ENCODE measurements around the gene SPOCD1.
A peak's percentile ranks its signal among the peaks of the same experiment; 100 is the strongest.

SPOCD1 gene

DNA sequence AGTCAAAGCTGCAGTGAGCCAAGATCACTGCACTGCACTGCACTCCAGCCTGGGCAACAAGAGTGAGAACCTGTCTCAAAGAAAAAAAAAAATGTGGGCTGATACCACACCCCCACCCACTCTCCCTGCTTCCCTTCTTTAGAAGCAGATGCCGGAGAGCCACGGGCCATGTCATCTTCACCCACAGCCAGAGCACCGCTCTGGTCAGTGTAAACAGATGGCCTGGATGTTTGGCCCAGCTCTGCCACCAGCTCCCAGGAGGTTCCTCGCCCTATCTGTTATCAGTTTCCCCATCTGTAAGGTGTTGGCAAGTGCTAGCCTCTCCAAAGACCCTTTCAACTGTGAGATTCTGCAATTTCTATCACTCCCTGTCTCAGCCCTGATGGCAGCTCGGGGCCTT is 39.8 kb downstream of the SPOCD1 start:
- DNase-seq (ENCODE audit: extremely low spot score, insufficient read length, low read depth) (no peak), FAIRE-seq (no peak)

GRCh38 chr1:31775210-31775999 is 40.4 kb downstream of the SPOCD1 start:
- FAIRE-seq (no peak), DNase-seq (ENCODE audit: extremely low spot score, insufficient read length, low read depth) (no peak)

DNA sequence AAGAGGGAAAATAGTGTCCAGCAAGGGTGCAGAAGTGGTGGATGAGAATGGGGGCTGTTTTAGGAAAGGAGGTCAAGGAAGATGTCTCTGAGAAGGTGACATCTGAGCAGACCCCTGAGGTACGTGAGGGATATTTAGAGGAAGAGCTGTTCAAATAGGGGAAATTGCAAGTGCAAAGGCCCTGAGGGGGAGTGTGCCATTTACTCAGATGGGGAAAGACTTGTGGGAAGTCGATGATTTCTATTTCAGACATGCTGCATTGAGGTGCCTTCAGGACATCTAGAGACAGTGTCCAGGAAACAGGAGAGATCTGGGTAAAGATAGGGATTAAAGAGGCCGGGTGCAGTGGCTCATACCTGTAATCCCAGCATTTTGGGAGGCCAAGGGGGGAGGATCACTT is 41.3 kb downstream of the SPOCD1 start:
- no peak for FAIRE-seq

DNA sequence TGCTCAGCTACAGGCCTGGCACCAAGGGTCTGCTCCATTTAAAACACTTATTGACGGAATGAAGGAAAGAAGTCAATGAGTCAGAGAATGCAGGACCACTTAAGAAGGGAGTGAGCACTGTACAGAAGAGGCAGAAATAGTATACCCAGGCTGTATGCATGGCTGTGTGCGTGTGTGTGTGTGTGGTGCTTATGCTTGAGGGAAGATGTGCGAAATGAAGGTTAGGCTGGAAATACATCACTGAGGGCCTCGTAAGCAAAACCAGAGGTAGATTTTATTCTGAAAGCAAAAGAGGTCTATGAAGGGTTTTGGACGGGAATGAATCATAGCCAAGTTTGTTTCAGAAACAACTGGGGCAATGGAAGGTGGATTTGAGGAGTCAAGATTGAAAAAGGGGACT is 42.0 kb downstream of the SPOCD1 start:
- DNase-seq (ENCODE audit: extremely low spot score, insufficient read length, low read depth) (no peak), FAIRE-seq (no peak)

More for the DNA sequence above, 41.3 kb downstream of the SPOCD1 start:
- DNase-seq (ENCODE audit: extremely low spot score, insufficient read length, low read depth) = no peak

- FAIRE-seq = no peak
- no peak for DNase-seq (ENCODE audit: extremely low spot score, insufficient read length, low read depth)
Measured at GRCh38 chr1:31772669-31773248, 43.1 kb downstream of the SPOCD1 start.

GRCh38 chr1:31771891-31772668 is 43.7 kb downstream of the SPOCD1 start:
- no peak for FAIRE-seq
- no peak for DNase-seq (ENCODE audit: extremely low spot score, insufficient read length, low read depth)

GRCh38 chr1:31769720-31770390 is 46.0 kb downstream of the SPOCD1 start:
- no peak for FAIRE-seq
- DNase-seq (ENCODE audit: extremely low spot score, insufficient read length, low read depth) = no peak

GRCh38 chr1:31768939-31769704 is 46.7 kb downstream of the SPOCD1 start:
- peak; percentile 18 for FAIRE-seq
- no peak for DNase-seq (ENCODE audit: extremely low spot score, insufficient read length, low read depth)

DNA sequence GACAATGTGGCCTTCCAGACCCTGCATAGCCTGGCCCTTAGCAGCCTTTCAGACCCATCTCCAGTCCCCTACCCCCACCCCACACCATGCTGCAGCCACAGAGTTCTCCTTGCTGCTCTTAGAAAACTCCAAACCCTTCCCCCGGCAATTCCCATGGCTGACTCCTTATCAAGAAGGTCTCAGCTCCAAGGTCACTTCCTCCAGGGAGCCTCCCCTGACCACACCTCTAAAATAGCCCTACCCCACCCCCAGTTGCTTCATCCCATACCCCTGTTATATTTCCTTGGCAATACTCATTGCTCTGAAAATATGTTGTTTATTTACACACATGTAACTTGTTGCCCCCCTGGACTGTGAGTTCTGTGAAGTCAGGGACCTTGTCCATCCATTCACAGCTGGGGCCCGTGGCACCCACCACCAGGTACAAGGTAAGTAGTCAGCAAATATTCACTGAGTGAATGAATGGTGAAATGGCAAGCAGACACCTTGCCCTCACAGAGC is 47.4 kb downstream of the SPOCD1 start:
- no peak for FAIRE-seq
- DNase-seq (ENCODE audit: extremely low spot score, insufficient read length, low read depth) = no peak

- FAIRE-seq (no peak), DNase-seq (ENCODE audit: extremely low spot score, insufficient read length, low read depth) (no peak)
Measured at GRCh38 chr1:31767225-31767624, 48.6 kb downstream of the SPOCD1 start.

DNA sequence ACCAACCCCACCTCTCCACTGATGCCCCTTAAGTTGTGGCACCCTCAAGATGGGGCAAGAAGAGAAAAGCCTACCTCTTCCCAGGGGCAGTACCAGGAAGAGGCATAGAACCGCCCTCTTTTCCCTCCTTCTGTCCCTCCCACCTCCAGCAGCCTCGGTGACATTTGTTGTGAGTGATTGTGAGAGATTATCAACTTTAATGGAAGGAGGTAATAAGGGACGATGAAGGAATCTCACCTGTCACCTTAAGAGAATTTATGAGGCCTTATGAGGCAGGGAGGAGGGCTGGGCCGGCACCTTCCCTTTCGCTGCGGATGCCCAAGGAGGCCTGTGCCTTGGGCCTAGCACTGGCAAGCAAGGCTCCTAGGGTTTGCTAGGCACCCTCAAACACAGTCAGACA is 50.3 kb downstream of the SPOCD1 start:
- no peak for FAIRE-seq
- no peak for DNase-seq (ENCODE audit: extremely low spot score, insufficient read length, low read depth)

GRCh38 chr1:31765041-31765467 is 50.8 kb downstream of the SPOCD1 start:
- FAIRE-seq (no peak), DNase-seq (ENCODE audit: extremely low spot score, insufficient read length, low read depth) (no peak)

DNA sequence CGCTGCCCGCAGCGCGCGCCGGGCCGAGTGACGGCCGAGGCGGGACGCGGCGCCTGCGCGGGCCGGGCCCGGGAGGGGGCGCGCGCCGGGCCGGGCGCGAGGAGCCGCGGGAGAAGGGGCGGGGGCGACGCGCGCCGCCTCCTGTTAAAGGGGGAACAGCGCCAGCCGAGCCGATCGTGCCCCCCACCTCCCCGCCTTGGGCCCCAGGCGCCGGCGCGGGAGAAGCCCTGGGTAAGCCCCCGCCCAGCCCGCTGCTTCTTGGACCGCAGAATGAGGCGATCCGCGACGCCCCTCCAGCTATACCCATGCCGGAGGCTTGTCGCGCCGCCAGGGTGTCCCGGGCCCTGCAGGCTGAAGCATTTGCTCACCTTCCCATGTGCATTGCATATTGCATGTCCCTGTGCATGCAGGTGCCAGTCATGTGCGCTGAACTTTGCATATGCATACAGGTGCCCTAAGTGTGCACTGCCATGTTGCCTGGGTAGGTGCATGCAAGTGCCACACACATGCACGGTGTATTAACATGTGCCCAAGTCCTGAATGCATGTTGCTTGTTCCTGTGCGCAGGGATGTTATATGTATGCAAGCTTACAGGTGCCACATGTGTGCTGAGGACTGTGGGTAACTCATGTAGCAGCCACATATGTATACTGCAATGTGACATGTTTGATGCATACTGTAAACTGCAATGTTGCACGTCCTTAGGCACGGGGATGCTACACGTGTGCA is 51.3 kb downstream of the SPOCD1 start, which contains the start of gene ADGRB2:
Gene ADGRB2, minus strand, starts transcription at position 29 of the 729 bp plus-strand sequence. CDS start 7,119 bp downstream, outside the sequence.
- DNase-seq (ENCODE audit: extremely low spot score, insufficient read length, low read depth) = no peak
- FAIRE-seq = no peak

- DNase-seq (ENCODE audit: extremely low spot score, insufficient read length, low read depth) = no peak
- no peak for FAIRE-seq
Measured at GRCh38 chr1:31763671-31764311, 52.0 kb downstream of the SPOCD1 start.

- DNase-seq (ENCODE audit: extremely low spot score, insufficient read length, low read depth) = no peak
- FAIRE-seq = no peak
Measured at GRCh38 chr1:31762726-31763670, 52.8 kb downstream of the SPOCD1 start.

DNA sequence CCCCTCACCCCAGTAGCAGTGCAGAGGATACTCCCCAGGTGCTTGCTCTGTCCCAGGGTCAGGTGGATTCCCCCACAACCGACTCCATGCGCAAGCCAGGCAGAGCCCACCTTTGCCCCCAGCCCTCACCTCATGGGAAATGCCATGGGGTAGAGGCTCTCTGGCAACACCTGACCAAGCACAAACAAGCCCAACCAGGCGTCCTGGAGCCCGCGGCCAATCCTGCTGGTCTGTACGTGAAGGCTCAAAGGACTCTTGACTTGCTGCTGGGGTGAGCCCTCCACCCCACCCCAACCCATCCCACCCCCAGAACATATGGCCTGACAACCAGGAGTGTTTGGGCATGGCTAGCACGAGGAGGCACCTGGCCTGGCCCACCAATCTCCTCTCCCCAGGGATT is 53.5 kb downstream of the SPOCD1 start:
- FAIRE-seq = no peak
- DNase-seq (ENCODE audit: extremely low spot score, insufficient read length, low read depth) = no peak

- DNase-seq (ENCODE audit: extremely low spot score, insufficient read length, low read depth) (no peak), FAIRE-seq (no peak)
Measured at GRCh38 chr1:31761883-31762282, 53.9 kb downstream of the SPOCD1 start.

Data from GM18507 (cell line).